SU-DHL-6 (cell line): Measurements from ENCODE around the gene THBD.

Experiments used
- H2AFZ ChIP-seq: fragments of 200-600 bp; sonication (generic); 2 replicates; pipeline ENCODE4 v1.6.1; 2014; ENCODE audit warnings: low read depth, mild to moderate bottlenecking, moderate library complexity, mixed read lengths, antibody characterized with exemption, low read length; ENCODE audit not compliant: severe bottlenecking
- H3F3A ChIP-seq: fragments of 200-600 bp; shearing (Covaris generic); 2 replicates; pipeline ENCODE4 v1.6.0; 2016; ENCODE audit warnings: antibody characterized with exemption, mild to moderate bottlenecking; ENCODE audit not compliant: insufficient read depth
- H3K27ac ChIP-seq: fragments of 200-600 bp; sonication (generic); 2 replicates; pipeline ENCODE4 v1.5.1; 2016; ENCODE audit warnings: low read depth, mild to moderate bottlenecking, low read length, moderate library complexity, mixed read lengths
- H3K27me3 ChIP-seq: fragments of 200-600 bp; sonication (generic), shearing (Covaris generic); 2 replicates; pipeline ENCODE4 v1.6.0; 2014; ENCODE audit warnings: mild to moderate bottlenecking, low read length
- H3K36me3 ChIP-seq: fragments of 200-600 bp; sonication (generic); 2 replicates; pipeline ENCODE4 v1.6.1; 2014; ENCODE audit warnings: mild to moderate bottlenecking, low read length, mixed read lengths
- H3K4me2 ChIP-seq: fragments of 300-600, 200-600 bp; shearing (Covaris generic), sonication (generic); 2 replicates; pipeline ENCODE4 v1.6.0; 2014; ENCODE audit warnings: low read length, low read depth, mild to moderate bottlenecking; ENCODE audit not compliant: poor library complexity, severe bottlenecking
- H3K4me3 ChIP-seq: fragments of 200-600 bp; sonication (generic); 2 replicates; pipeline ENCODE4 v1.5.1; 2014; ENCODE audit warnings: antibody characterized with exemption, low read length, mild to moderate bottlenecking, mixed read lengths; ENCODE audit not compliant: insufficient read depth, poor library complexity, severe bottlenecking
- H3K79me2 ChIP-seq: fragments of 200-600 bp; sonication (generic); 2 replicates; pipeline ENCODE4 v1.6.1; 2014; ENCODE audit warnings: mild to moderate bottlenecking, low read length, moderate library complexity; ENCODE audit not compliant: insufficient read depth
- H3K9ac ChIP-seq: fragments of 200-600 bp; sonication (generic); 2 replicates; pipeline ENCODE4 v1.7.0; 2014; ENCODE audit warnings: mild to moderate bottlenecking, low read length
- H3K9me2 ChIP-seq: fragments of 200-600 bp; sonication (generic); replicated peaks from 2 replicates; pipeline ENCODE4 v1.6.1; 2014; ENCODE audit warnings: low read length; ENCODE audit not compliant: insufficient read depth
- H3K9me3 ChIP-seq: fragments of 200-600 bp; sonication (generic); 2 replicates; pipeline ENCODE4 v1.6.1; 2014; ENCODE audit warnings: low read length, mixed read lengths; ENCODE audit not compliant: insufficient read depth
- H4K20me1 ChIP-seq: fragments of 200-600 bp; sonication (generic); 2 replicates; pipeline ENCODE4 v1.6.1; 2014; ENCODE audit warnings: low read depth, mild to moderate bottlenecking, antibody characterized with exemption, low read length, moderate library complexity, mixed read lengths
- EZH2phosphoT487 ChIP-seq: fragments of 200-600 bp; sonication (generic), shearing (Covaris generic); conservative IDR thresholded peaks from 2 replicates; pipeline ENCODE4 v1.6.1; 2018; ENCODE audit warnings: mild to moderate bottlenecking, antibody characterized with exemption, low read length, moderate library complexity, mixed read lengths
- TF ChIP-seq, protein P1 (sequence below): fragments of 200-600 bp; sonication (generic); IDR thresholded peaks from one replicate; pipeline ENCODE4 v1.5.1; 2017; ENCODE audit warnings: antibody characterized with exemption, mild to moderate bottlenecking, low read length, moderate library complexity; ENCODE audit not compliant: insufficient read depth, poor library complexity, severe bottlenecking

The THBD gene

GRCh38 chr20:23018432-23018831 lies 31.0 kb downstream of the THBD start:
- H3K9me2 ChIP-seq: no peaks in the 10 kb centered on the region
- H3K36me3 ChIP-seq: no peaks in the 10 kb centered on the region
- no peak for TF ChIP-seq EZH2phosphoT487
- TF ChIP-seq, protein P1, sequence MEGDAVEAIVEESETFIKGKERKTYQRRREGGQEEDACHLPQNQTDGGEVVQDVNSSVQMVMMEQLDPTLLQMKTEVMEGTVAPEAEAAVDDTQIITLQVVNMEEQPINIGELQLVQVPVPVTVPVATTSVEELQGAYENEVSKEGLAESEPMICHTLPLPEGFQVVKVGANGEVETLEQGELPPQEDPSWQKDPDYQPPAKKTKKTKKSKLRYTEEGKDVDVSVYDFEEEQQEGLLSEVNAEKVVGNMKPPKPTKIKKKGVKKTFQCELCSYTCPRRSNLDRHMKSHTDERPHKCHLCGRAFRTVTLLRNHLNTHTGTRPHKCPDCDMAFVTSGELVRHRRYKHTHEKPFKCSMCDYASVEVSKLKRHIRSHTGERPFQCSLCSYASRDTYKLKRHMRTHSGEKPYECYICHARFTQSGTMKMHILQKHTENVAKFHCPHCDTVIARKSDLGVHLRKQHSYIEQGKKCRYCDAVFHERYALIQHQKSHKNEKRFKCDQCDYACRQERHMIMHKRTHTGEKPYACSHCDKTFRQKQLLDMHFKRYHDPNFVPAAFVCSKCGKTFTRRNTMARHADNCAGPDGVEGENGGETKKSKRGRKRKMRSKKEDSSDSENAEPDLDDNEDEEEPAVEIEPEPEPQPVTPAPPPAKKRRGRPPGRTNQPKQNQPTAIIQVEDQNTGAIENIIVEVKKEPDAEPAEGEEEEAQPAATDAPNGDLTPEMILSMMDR: no peak
- no peaks in the 10 kb centered on the region for H3K27me3 ChIP-seq
- no peaks in the 10 kb centered on the region for H3K79me2 ChIP-seq
- H3K4me3 ChIP-seq: no peak overlapping the region
- H3F3A ChIP-seq: no peaks in the 10 kb centered on the region
- no peaks in the 10 kb centered on the region for H3K9me3 ChIP-seq
- H3K27ac ChIP-seq: no peak overlapping the region
- no peak overlapping the region for H3K4me2 ChIP-seq
- no peak overlapping the region for H3K9ac ChIP-seq
- no peak overlapping the region for H2AFZ ChIP-seq
- H4K20me1 ChIP-seq: no peaks in the 10 kb centered on the region

DNA sequence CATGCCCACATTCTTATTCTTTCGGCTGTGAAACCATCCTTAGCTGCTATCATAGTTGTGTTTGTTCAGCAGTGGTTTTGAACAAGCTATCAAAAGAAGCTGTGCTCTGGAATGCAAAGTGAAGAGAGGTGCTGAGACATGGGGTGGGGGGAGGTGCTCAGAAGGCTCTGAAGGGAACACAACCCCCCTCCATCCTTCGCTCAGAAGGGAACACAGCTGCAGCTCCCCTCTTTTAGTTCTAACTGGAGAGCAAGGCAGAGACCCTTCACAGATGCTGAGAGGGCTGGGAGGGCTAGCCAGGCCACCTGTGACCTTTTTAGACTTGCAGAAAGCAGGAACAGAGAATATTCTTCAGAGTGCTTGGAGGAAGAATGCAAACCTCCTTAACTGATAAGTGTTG lies 32.0 kb downstream of the THBD start:
- no peak overlapping the region for H3K27ac ChIP-seq
- TF ChIP-seq, protein P1: no peak
- no peak for TF ChIP-seq EZH2phosphoT487
- no peaks in the 10 kb centered on the region for H3K9me3 ChIP-seq
- no peaks in the 10 kb centered on the region for H3K27me3 ChIP-seq
- H2AFZ ChIP-seq: no peak overlapping the region
- no peak overlapping the region for H3K9ac ChIP-seq
- H3F3A ChIP-seq: no peaks in the 10 kb centered on the region
- no peak overlapping the region for H3K4me3 ChIP-seq
- no peaks in the 10 kb centered on the region for H3K36me3 ChIP-seq
- H4K20me1 ChIP-seq: no peaks in the 10 kb centered on the region
- H3K79me2 ChIP-seq: no peaks in the 10 kb centered on the region
- H3K4me2 ChIP-seq: no peak overlapping the region
- no peaks in the 10 kb centered on the region for H3K9me2 ChIP-seq

- H4K20me1 ChIP-seq: no peaks in the 10 kb centered on the region
- no peak overlapping the region for H2AFZ ChIP-seq
- no peak overlapping the region for H3K4me3 ChIP-seq
- H3K9me3 ChIP-seq: no peaks in the 10 kb centered on the region
- no peaks in the 10 kb centered on the region for H3K79me2 ChIP-seq
- H3K4me2 ChIP-seq: no peak overlapping the region
- H3K27ac ChIP-seq: no peak overlapping the region
- H3F3A ChIP-seq: no peaks in the 10 kb centered on the region
- no peak for TF ChIP-seq EZH2phosphoT487
- TF ChIP-seq, protein P1: no peak
- no peaks in the 10 kb centered on the region for H3K9me2 ChIP-seq
- no peaks in the 10 kb centered on the region for H3K27me3 ChIP-seq
- H3K36me3 ChIP-seq: no peaks in the 10 kb centered on the region
- H3K9ac ChIP-seq: no peak overlapping the region
Measured at GRCh38 chr20:23013429-23013828, 36.0 kb downstream of the THBD start.
